GM12874 (cell line): ENCODE results near the gene VCAN.

ENCODE experiments used
- CTCF ChIP-seq: IDR thresholded peaks from 2 replicates; pipeline ENCODE4 v1.5.1; 2011; ENCODE audit warnings: low read depth, mild to moderate bottlenecking, control low read depth, low read length, moderate library complexity; ENCODE audit not compliant: insufficient read depth

The VCAN gene

GRCh38 chr5:83524345-83524744 lies 52.8 kb downstream of the VCAN start:
- TF ChIP-seq CTCF, result no peak

GRCh38 chr5:83524991-83525390 lies 53.4 kb downstream of the VCAN start:
- TF ChIP-seq CTCF, result no peak

GRCh38 chr5:83526289-83526688 lies 54.7 kb downstream of the VCAN start:
- no peak for TF ChIP-seq CTCF

- TF ChIP-seq CTCF, result no peak
Observed at GRCh38 chr5:83527221-83527620, 55.7 kb downstream of the VCAN start.

GRCh38 chr5:83527722-83528438 lies 56.3 kb downstream of the VCAN start:
- no peak for TF ChIP-seq CTCF

- no peak for TF ChIP-seq CTCF
Observed at GRCh38 chr5:83528439-83528769, 56.9 kb downstream of the VCAN start.

GRCh38 chr5:83530193-83530592 lies 58.6 kb downstream of the VCAN start:
- no peak for TF ChIP-seq CTCF
